Stimulated activated naive CD4-positive, alpha-beta T cell treated with Interleukin-2 at 50 U/mL for 16 hours (primary cell): ENCODE results near the gene TRAF4.

Experiments used
- DNase-seq: peaks from one replicate; lab custom pipeline; 2025; lab: John Stamatoyannopoulos, UW

The TRAF4 gene

GRCh38 chr17:28743243-28744103 lies at the start of gene TRAF4:
TSS of gene TRAF4 (plus strand) at chr17:28744011. CDS start at chr17:28744113, 102 bp downstream.
- DNase-seq, result peak; percentile 73

GRCh38 chr17:28698253-28698941 lies 45.4 kb upstream of the TRAF4 start:
- DNase-seq, result no peak

- DNase-seq, result no peak
These were observed 43.5 kb upstream of the TRAF4 start for GRCh38 chr17:28700278-28700677.

GRCh38 chr17:28700830-28701492 lies 42.9 kb upstream of the TRAF4 start:
- DNase-seq, result no peak

GRCh38 chr17:28702026-28702751 lies 41.6 kb upstream of the TRAF4 start:
- no peak for DNase-seq

- no peak for DNase-seq
These were observed 41.1 kb upstream of the TRAF4 start for GRCh38 chr17:28702752-28703150.

- DNase-seq, result no peak
These were observed 40.1 kb upstream of the TRAF4 start for GRCh38 chr17:28703552-28704218.

GRCh38 chr17:28704219-28704858 lies 39.5 kb upstream of the TRAF4 start:
- no peak for DNase-seq

- no peak for DNase-seq
These were observed 38.6 kb upstream of the TRAF4 start for GRCh38 chr17:28705074-28705659.

GRCh38 chr17:28705728-28706334 lies 38.0 kb upstream of the TRAF4 start:
- no peak for DNase-seq

GRCh38 chr17:28706471-28707338 lies 37.1 kb upstream of the TRAF4 start:
- DNase-seq, result no peak

GRCh38 chr17:28707339-28707720 lies 36.5 kb upstream of the TRAF4 start:
- DNase-seq, result no peak

- DNase-seq, result peak; percentile 80
These were observed 32.7 kb upstream of the TRAF4 start for GRCh38 chr17:28710861-28711722.

- DNase-seq, result peak; percentile 41
These were observed 32.1 kb upstream of the TRAF4 start, which contains the start of gene PROCA1 for GRCh38 chr17:28711723-28712031. TSS of gene PROCA1 (minus strand) at chr17:28711888. CDS start at chr17:28711660, 228 bp downstream.

GRCh38 chr17:28712032-28712704 lies 31.6 kb upstream of the TRAF4 start:
- DNase-seq, result peak; percentile 65

GRCh38 chr17:28712705-28713415 lies 31.0 kb upstream of the TRAF4 start:
- DNase-seq, result no peak

- DNase-seq, result no peak
These were observed 29.5 kb upstream of the TRAF4 start for GRCh38 chr17:28714281-28714680.
